OCI-LY3 (cell line): ENCODE data around the gene SPOP.

Source experiments
- H2AFZ ChIP-seq: fragments of 200-600, 300-600 bp; shearing (Covaris generic); 2 replicates; pipeline ENCODE4 v1.6.0; 2014; ENCODE audit warnings: antibody characterized with exemption, low read depth, low read length
- H3K27ac ChIP-seq: fragments of 200-600, 300-600 bp; sonication (generic); 2 replicates; pipeline ENCODE4 v1.5.1; 2014; ENCODE audit warnings: mild to moderate bottlenecking, low read length, moderate library complexity, mixed read lengths
- H3K27me3 ChIP-seq: fragments of 200-600, 300-600 bp; sonication (generic); 2 replicates; pipeline ENCODE4 v1.6.1; 2014; ENCODE audit warnings: low read depth, low read length, mixed read lengths
- H3K36me3 ChIP-seq: fragments of 200-600, 300-600 bp; sonication (generic); replicated peaks from 2 replicates; pipeline ENCODE3; 2014; ENCODE audit warnings: low read depth, low read length, mixed read lengths
- H3K4me1 ChIP-seq: fragments of 300-600, 200-600 bp; sonication (generic); 2 replicates; pipeline ENCODE4 v1.6.1; 2014; ENCODE audit warnings: low read length, mixed read lengths
- H3K4me2 ChIP-seq: fragments of 200-600, 300-600 bp; sonication (generic); 2 replicates; pipeline ENCODE4 v1.6.1; 2014; ENCODE audit warnings: low read length, mixed read lengths
- H3K4me3 ChIP-seq: fragments of 300-600, 200-600 bp; sonication (generic); 2 replicates; pipeline ENCODE4 v1.5.1; 2014; ENCODE audit warnings: antibody characterized with exemption, mild to moderate bottlenecking, low read length, moderate library complexity
- H3K79me2 ChIP-seq: fragments of 300-600, 200-600 bp; shearing (Covaris generic); 2 replicates; pipeline ENCODE4 v1.6.1; 2014; ENCODE audit warnings: mild to moderate bottlenecking, low read length, mixed read lengths
- H3K9ac ChIP-seq: fragments of 300-600, 200-600 bp; shearing (Covaris generic); 2 replicates; pipeline ENCODE4 v1.6.0; 2014; ENCODE audit warnings: mild to moderate bottlenecking, low read length, moderate library complexity
- H3K9me3 ChIP-seq: fragments of 200-600, 300-600 bp; shearing (Covaris generic); 2 replicates; pipeline ENCODE4 v1.6.1; 2014; ENCODE audit warnings: low read length, mixed read lengths; ENCODE audit not compliant: insufficient read depth
- H4K20me1 ChIP-seq: fragments of 200-600, 300-600 bp; sonication (generic); 2 replicates; pipeline ENCODE4 v1.6.1; 2016; ENCODE audit warnings: low read length, mixed read lengths; ENCODE audit not compliant: insufficient read depth
- EZH2phosphoT487 ChIP-seq: fragments of 200-600 bp; shearing (Covaris generic); IDR thresholded peaks from 2 replicates; pipeline ENCODE4 v1.6.1; 2018; ENCODE audit warnings: antibody characterized with exemption, mixed run types, low read depth
- TF ChIP-seq, protein P1 (sequence below): fragments of 200-600, 300-600 bp; sonication (generic); IDR thresholded peaks from 2 replicates; pipeline ENCODE4 v1.5.1; 2014; ENCODE audit warnings: antibody characterized with exemption, low read length, low read depth

Gene SPOP

DNA sequence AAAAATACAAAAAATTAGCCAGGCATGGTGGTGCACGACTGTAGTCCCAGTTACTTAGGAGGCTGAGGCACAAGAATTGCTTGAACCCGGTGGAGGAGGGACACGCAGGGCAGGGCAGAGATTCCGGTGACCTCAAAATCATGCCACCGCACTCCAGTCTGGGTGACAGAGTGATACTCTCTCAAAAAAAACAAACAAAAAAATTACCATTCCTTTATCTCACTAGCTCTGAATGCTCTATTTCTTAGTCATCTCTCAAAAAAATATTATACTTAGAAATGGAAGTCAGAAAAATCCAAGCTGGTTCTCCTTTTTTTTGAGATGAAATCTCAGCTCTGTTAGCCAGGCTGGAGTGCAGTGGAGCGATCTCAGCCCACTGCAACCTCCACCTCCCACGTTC is 40.8 kb downstream of the SPOP start:
- no peak overlapping the region for H3K27ac ChIP-seq
- no peaks in the 10 kb centered on the region for H3K9me3 ChIP-seq
- no peak overlapping the region for H3K9ac ChIP-seq
- H2AFZ ChIP-seq, result no peak overlapping the region
- no peak overlapping the region for H3K4me2 ChIP-seq
- 0 out of 2 replicates have a peak, but pooled peaks cover 11% of the 10 kb centered on the region for H3K4me1 ChIP-seq
- H4K20me1 ChIP-seq, result peaks cover 25% of the 10 kb centered on the region
- TF ChIP-seq, protein P1, sequence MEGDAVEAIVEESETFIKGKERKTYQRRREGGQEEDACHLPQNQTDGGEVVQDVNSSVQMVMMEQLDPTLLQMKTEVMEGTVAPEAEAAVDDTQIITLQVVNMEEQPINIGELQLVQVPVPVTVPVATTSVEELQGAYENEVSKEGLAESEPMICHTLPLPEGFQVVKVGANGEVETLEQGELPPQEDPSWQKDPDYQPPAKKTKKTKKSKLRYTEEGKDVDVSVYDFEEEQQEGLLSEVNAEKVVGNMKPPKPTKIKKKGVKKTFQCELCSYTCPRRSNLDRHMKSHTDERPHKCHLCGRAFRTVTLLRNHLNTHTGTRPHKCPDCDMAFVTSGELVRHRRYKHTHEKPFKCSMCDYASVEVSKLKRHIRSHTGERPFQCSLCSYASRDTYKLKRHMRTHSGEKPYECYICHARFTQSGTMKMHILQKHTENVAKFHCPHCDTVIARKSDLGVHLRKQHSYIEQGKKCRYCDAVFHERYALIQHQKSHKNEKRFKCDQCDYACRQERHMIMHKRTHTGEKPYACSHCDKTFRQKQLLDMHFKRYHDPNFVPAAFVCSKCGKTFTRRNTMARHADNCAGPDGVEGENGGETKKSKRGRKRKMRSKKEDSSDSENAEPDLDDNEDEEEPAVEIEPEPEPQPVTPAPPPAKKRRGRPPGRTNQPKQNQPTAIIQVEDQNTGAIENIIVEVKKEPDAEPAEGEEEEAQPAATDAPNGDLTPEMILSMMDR, result no peak
- TF ChIP-seq EZH2phosphoT487, result no peak
- H3K4me3 ChIP-seq, result no peak overlapping the region
- peaks cover 15% of the 10 kb centered on the region for H3K36me3 ChIP-seq
- H3K27me3 ChIP-seq, result no peaks in the 10 kb centered on the region
- H3K79me2 ChIP-seq, result peaks cover 20% of the 10 kb centered on the region

DNA sequence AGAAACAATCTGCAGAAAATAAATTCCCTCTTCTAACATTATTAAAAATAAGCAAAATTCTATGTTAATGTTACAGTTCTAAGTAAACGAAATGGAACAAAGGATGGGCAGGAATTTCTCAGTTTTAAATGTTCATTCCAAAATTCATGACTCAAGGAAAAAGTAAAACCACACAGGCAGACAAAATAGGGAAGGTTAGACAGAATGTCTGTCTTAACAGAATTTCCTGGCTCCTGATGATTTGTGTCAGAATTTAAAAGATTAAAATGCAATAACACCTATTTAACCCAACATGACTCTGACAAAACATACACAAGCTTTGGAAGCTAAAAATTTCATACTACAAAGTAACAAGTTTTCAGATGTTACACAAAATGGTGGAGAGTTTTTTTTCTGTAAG is 42.8 kb downstream of the SPOP start:
- 0 out of 2 replicates have a peak, but pooled peaks cover 11% of the 10 kb centered on the region for H3K4me1 ChIP-seq
- TF ChIP-seq, protein P1, result no peak
- no peak for TF ChIP-seq EZH2phosphoT487
- H3K9ac ChIP-seq, result no peak overlapping the region
- H3K27me3 ChIP-seq, result no peaks in the 10 kb centered on the region
- no peak overlapping the region for H2AFZ ChIP-seq
- H3K36me3 ChIP-seq, result peaks cover 15% of the 10 kb centered on the region
- no peaks in the 10 kb centered on the region for H3K9me3 ChIP-seq
- no peak overlapping the region for H3K4me3 ChIP-seq
- H3K4me2 ChIP-seq, result no peak overlapping the region
- H3K27ac ChIP-seq, result no peak overlapping the region
- H3K79me2 ChIP-seq, result peaks cover 18% of the 10 kb centered on the region
- peaks cover 24% of the 10 kb centered on the region for H4K20me1 ChIP-seq

DNA sequence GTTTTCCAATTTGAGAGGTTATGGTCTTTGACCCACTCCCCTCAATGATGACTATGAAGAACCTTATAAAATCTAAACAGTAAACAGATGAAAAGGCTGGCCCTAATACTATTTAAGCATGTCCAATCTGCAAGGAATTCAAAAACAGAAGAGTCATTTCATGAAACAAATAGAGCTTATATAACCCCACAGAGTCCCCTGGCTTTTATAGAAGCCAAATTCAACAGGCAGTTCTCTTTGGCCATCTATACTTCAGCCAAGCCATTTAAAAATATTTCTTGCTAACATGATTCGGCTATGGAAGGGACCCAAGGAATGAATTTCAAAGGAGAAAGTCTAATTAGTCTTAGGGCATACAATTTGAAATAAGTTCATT is 43.4 kb downstream of the SPOP start:
- H4K20me1 ChIP-seq, result peaks cover 30% of the 10 kb centered on the region
- H3K4me3 ChIP-seq, result no peak overlapping the region
- TF ChIP-seq EZH2phosphoT487, result no peak
- TF ChIP-seq, protein P1, result no peak
- no peak overlapping the region for H3K27ac ChIP-seq
- no peak overlapping the region for H3K4me2 ChIP-seq
- H3K79me2 ChIP-seq, result peaks cover 18% of the 10 kb centered on the region
- H2AFZ ChIP-seq, result no peak overlapping the region
- no peaks in the 10 kb centered on the region for H3K27me3 ChIP-seq
- no peak overlapping the region for H3K9ac ChIP-seq
- H3K36me3 ChIP-seq, result peaks cover 15% of the 10 kb centered on the region
- H3K4me1 ChIP-seq, result 0 out of 2 replicates have a peak, but pooled peaks cover 11% of the 10 kb centered on the region
- no peaks in the 10 kb centered on the region for H3K9me3 ChIP-seq

DNA sequence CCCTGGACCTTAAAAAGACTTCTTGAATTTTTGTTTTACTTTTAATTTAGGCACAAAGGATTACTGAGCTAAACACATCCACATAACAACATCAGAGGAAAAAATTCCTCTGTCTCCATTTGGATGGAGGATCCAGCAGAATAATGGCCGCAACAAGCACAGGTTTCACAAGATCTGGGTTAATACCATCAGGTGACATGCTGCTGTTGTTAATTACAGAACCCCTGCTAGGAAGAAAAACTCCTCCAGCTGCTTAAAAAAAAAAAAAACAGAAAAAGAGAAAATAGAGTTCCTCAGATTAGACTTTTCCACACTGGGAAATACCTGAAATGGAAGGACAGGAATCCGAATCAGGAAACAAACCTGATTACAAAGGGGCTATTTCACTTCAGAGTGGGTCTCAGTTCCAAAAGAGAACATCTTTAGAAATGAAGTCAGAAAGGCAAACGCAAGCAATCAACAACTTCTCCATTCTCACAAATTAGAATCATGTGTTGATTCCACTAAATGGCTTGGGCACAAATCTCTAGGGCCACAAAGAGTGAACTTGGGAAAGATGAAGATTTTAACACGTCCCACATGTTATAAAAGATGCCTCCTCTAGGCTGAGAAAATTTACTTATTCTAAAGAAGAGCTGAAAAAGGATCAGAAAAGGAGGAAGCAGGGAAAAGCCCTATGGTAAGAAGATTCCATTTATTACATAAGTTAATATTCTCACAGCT is 44.0 kb downstream of the SPOP start:
- H3K4me3 ChIP-seq, result no peak overlapping the region
- H3K4me2 ChIP-seq, result no peak overlapping the region
- TF ChIP-seq, protein P1, result no peak
- no peak for TF ChIP-seq EZH2phosphoT487
- H3K9me3 ChIP-seq, result no peaks in the 10 kb centered on the region
- H2AFZ ChIP-seq, result no peak overlapping the region
- H3K27me3 ChIP-seq, result no peaks in the 10 kb centered on the region
- no peak overlapping the region for H3K27ac ChIP-seq
- H4K20me1 ChIP-seq, result peaks cover 32% of the 10 kb centered on the region
- peaks cover 10% of the 10 kb centered on the region for H3K36me3 ChIP-seq
- peaks cover 14% of the 10 kb centered on the region for H3K79me2 ChIP-seq
- H3K9ac ChIP-seq, result no peak overlapping the region
- 0 out of 2 replicates have a peak, but pooled peaks cover 11% of the 10 kb centered on the region for H3K4me1 ChIP-seq
